GM10248 (cell line): Measurements from ENCODE around the gene PYGB.

ENCODE experiments used
- CTCF ChIA-PET: fragments of 300-600 bp; sonication (Branson Sonifier 250); formaldehyde crosslinking; extraction: SDS; loops from one replicate; lab custom pipeline; 2021; ENCODE audit warnings: antibody characterized with exemption; lab: Yijun Ruan, JAX
- POLR2A ChIA-PET: fragments of 350-650 bp; sonication (Branson Sonifier 250); formaldehyde crosslinking; extraction: SDS; loops from one replicate; lab custom pipeline; 2020; ENCODE audit warnings: antibody characterized with exemption; lab: Yijun Ruan, JAX
- DNase-seq: peaks from one replicate; pipeline ENCODE4 v3.0.0; 2012; ENCODE audit errors: extremely low spot score
- CTCF ChIP-seq: IDR thresholded peaks from 2 replicates; pipeline ENCODE4 v1.5.1; 2012; ENCODE audit warnings: mild to moderate bottlenecking, low read depth; ENCODE audit errors: extremely low read depth, missing control alignments, control extremely low read depth

Gene PYGB

GRCh38 chr20:25339608-25340007 is 91.7 kb downstream of the PYGB start:
- no peak for TF ChIP-seq CTCF
- ChIA-PET CTCF (interaction anchor here (1.3 to 2.2 kb wide), 3 partner anchors 13 to 59 kb away, joined by 4 to 10 read pairs (median 7); no protein-coding TSS in a partner anchor), POLR2A (no interaction called here)
- DNase-seq: no peak

GRCh38 chr20:25340380-25340779 is 92.5 kb downstream of the PYGB start:
- CTCF ChIA-PET: interaction anchor here (1.3 to 2.2 kb wide), 4 partner anchors 12 to 58 kb away, joined by 3 to 10 read pairs (median 6); no protein-coding TSS in a partner anchor
- no peak for DNase-seq
- POLR2A ChIA-PET: no interaction called here
- TF ChIP-seq CTCF: no peak

- no peak for DNase-seq
- POLR2A ChIA-PET: no interaction called here
- TF ChIP-seq CTCF: no peak
- CTCF ChIA-PET: interaction anchor here (1.0 to 1.8 kb wide), 6 partner anchors 12 to 49 kb away, joined by 3 to 6 read pairs (median 4); no protein-coding TSS in a partner anchor
These were observed 94.1 kb downstream of the PYGB start for GRCh38 chr20:25341716-25342680.

- ChIA-PET POLR2A (no interaction called here), CTCF (interaction anchor here (2.4 kb wide), 1 partner anchor 54 kb away, joined by 6 read pairs; no protein-coding TSS in a partner anchor)
- TF ChIP-seq CTCF: no peak
- DNase-seq: no peak
These were observed 96.7 kb downstream of the PYGB start for GRCh38 chr20:25344634-25345033.

GRCh38 chr20:25345721-25346120 is 97.8 kb downstream of the PYGB start:
- no peak for DNase-seq
- POLR2A ChIA-PET: no interaction called here
- no peak for TF ChIP-seq CTCF
- CTCF ChIA-PET: interaction anchor here (1.0 to 2.4 kb wide), 3 partner anchors 15 to 53 kb away, joined by 3 to 7 read pairs (median 6); no protein-coding TSS in a partner anchor

- DNase-seq: no peak
- CTCF ChIA-PET: interaction anchor here (2.2 to 2.4 kb wide), 2 partner anchors 27 to 53 kb away, joined by 6 to 7 read pairs; no protein-coding TSS in a partner anchor
- TF ChIP-seq CTCF: no peak
- POLR2A ChIA-PET: no interaction called here
These were observed 98.5 kb downstream of the PYGB start for GRCh38 chr20:25346349-25346748.
